NCI-H2171 treated with DMSO at 0.1 percent for 48 hours (cell line): Measurements from ENCODE around the gene PLXNB3.
"Not testable (repeated sequence)": the region's sequence is repeated elsewhere in the genome, so short reads cannot be mapped to it uniquely, and the experiment has no call there.

Source experiments
- DNase-seq: peaks from one replicate; lab custom pipeline; 2025; lab: John Stamatoyannopoulos, UW

The PLXNB3 gene

DNA sequence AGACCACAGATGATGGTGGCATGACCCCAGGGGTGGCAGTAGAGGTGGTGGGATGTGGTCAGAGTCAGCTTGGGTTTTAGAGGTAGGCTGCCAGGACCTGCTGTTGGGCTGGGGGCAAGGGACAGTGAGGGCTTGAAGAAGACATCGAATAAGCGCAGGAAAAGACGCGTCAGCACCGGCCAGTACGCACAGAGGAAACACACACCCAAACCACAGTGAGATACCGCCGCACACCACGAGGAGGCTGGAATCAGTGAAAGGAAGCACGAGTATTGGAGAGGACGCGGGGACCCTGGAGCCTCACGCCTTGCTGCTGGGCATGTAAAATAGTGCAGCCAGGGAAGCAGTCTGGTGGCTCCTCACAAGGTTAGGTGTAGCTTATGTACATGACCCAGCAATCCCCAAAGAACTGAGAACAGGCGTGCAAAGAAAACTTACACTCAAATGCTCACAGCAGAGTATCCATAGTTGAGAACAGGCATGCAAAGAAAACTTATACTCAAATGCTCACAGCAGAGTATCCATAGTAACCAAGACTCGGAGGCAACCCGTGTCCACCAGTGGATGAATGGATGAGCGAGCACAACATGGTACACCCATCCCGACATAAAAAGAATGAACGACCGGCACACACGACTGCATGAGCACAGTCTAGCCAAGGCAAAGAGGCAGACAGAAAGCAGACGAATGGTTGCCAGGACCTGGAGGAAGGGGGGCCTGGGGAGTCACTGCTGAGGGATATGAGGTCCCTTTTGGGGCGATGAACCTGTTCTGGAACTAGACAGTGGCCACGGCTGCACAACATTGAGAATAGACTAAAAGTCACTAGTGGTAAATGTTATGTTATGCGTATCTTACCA is 53.0 kb downstream of the PLXNB3 start:
- DNase-seq, result no peak

DNA sequence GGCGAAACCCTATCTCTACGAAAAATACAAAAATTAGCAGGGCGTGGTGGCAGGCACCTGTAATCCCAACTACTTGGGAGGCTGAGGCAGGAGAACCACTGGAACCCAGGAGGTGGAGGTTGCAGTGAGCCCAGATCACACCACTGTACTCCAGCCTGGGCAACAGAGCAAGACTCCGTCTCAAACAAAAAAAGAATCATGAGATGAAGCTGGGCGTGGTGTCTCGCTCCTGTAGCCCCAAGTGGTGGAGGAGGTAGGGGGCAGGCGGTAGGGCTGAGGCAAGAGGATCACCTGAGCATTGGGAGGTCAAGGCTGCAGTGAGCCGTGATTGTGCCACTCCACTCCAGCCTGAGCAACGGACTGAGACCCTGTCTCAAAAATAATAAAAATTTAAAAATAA is 54.0 kb downstream of the PLXNB3 start:
- DNase-seq, result not testable (repeated sequence)

DNA sequence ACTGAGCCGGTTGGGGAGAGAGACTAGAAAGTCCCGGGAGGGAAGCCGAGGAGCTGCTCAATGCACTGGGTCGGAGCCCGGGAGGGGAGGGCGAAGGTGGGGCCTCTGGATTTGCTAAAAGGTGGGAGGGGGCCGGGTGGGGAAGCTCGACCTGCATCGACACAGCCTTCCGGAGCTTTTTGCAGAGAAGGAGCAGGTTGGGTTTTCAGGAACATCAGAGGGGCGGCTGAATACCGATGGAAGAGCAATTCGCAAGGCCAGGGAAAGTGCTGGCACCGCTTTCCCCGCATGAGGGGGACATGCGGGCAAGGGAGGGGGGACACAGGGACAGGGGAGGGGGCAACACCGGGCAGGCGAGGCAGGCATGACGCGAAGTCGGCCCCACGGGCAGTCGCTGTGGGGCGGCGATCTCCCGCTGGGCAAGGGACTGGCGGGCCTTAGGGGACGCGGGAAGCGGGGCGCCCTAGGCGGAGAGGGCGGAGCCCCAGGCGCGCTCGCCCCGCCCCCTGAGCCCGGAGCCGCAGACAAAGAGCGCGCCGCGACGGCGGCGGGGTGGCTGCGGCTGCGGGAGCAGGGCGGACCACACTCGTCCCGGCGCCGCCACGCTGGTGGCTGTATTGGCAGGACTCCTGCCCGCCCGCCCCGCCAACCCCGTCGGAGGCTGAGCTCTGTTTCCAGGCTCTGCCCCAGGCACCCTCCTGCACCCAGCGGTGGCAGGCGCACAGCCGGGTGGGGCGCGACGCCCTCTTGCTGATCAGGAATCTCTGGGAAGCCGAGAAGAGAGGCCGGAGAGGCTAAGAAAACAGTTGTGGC is 54.7 kb downstream of the PLXNB3 start:
- DNase-seq, result peak; percentile 54

DNA sequence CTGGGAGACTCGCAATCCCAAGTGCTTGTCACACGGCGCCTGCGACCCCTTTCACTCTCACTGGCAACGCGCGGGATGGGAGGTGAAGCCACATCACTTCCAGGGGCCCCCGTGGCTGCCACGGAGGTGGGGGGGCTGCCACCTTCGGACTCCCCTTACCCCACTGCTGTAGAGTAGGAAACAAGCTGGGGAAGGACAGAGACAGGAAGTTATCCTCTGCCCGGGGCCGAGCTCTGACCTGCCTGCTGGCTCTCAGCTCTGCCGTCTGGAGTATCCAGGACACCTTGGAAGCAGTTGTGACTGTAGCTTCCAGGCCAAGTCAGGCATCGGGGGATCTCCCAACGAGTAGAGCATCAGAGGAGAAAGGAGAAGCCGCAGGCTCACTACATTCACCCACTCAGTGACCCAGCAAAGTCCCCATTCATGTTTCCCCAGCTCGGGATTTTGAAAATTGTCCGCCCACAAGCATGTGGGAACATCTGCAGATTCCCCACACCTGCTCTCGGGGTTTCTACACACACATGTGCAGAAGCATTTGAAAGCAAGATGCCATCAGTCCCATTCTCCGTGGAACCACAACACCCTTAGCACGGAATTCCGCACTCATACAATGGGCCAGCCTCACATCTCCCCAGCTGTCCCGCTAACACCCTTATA is 55.5 kb downstream of the PLXNB3 start:
- DNase-seq, result no peak

DNA sequence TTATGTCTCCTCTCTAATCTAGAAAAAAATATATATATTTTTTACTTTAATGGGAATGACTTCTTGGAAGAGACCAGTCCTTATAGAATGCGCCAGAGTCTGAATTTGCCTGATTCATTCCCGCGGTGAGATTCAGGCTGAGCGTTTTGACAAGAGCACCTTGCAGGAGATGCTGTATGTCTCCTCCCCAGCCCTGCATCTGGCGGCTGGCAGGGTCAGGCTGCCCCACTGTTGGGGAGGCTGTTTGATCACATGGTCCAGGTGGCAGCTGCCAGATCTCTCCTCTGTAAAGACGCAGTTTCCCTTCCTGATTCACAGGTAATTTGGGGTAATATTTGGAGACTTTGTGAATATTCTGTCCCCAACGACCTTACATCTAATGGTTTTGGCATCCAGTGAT is 56.6 kb downstream of the PLXNB3 start:
- peak; percentile 74 for DNase-seq

DNA sequence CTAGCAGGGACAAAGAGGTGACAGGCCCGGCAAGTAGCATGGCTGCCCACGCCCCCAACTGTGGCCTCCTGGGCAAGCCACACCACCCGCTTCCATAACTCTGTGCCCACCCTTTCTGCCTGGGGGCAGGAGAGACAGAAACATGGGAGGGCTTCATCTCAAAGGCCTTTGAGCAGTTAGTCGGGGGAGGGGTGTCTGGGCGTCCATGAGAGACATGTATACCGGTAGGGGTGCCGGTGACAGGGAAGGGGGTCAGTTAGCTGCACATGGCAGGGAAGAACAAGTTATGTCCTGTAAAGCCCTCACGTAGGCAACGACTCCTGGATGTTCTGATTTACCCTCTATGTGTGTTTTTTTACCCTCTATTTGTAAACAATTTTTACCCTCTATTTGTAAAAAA is 57.0 kb downstream of the PLXNB3 start:
- no peak for DNase-seq

DNA sequence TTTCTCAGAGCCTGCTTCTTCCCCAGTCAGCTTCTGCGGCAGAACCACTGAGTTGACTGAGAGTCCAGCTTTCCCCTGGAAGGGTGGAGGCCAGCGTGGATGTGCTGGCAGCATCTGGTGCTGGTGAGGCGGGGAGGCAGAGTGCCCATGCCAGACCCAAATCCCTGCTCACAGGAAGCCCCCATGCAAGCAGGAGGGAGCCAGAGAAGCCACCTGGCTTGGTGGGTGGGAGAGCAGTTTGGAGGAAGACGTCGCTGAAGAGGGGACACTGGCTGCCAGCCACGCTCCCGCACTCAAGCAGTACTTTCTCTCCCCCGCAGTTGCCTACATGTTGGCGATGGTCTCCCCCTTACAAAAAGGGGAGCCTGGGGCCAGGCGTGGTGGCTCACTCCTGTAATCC is 60.3 kb downstream of the PLXNB3 start:
- DNase-seq, result no peak

DNA sequence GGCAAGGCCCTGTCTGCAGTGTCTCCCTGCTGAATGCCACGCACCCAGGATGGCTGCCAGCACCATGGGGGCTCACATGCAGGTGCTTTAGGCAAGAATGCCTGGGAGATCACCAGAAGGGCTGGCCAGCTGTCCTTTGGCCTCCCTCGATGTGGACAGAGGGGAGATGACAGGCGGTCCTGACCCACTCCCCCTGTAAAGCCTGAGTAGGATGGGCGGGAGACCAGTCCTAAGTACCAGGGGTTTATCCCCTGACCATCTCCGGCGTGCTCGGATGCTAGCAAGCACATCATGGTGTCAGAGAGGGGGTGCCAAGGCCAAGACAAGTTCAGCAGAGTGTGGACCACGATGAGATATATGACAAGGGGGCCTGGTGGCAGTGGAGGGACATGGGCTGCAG is 61.0 kb downstream of the PLXNB3 start:
- no peak for DNase-seq
